H1 (cell line): ENCODE data around the gene TMEM178B. TPM values are rescaled to one million over a fixed set of nuclear protein-coding genes. Genes with fewer than 3 reads are reported as not detected.

Experiments used
- CTCF ChIA-PET: fragments of 300-600 bp; sonication (Branson Sonifier 250); formaldehyde crosslinking; loops from one replicate; lab custom pipeline; 2021; ENCODE audit not compliant: partially characterized antibody; lab: Charles Lee
- POLR2A ChIA-PET: fragments of 300-600 bp; sonication (Branson Sonifier 250); formaldehyde crosslinking; loops from one replicate; lab custom pipeline; 2021; ENCODE audit warnings: inconsistent platforms; ENCODE audit not compliant: partially characterized antibody; lab: Charles Lee
- DNase-seq, 2 experiments: peaks; one replicate each; pipeline versions ENCODE4 v3.0.0 to v3.0.0-alpha.2; 2010 to 2022; ENCODE audit warnings: low spot score in 2 of 2, low read depth in 1 of 2, mixed read lengths in 1 of 2
- FAIRE-seq: peaks from 2 replicates; lab custom pipeline; 2011; peaks lifted over from hg19 to GRCh38; lab: Jason Lieb, UNC
- H2AFZ ChIP-seq: 2 replicates; pipeline ENCODE4 v1.8.1; 2012; ENCODE audit warnings: low read length, inconsistent platforms
- H2AK5ac ChIP-seq: 2 replicates; pipeline ENCODE4 v1.6.1; 2013; ENCODE audit warnings: low read depth, low read length
- H2BK120ac ChIP-seq: replicated peaks from 2 replicates; pipeline ENCODE3; 2013; ENCODE audit warnings: low read depth, low read length, inconsistent platforms
- H2BK12ac ChIP-seq: 2 replicates; pipeline ENCODE4 v1.6.1; 2013; ENCODE audit warnings: low read depth, low read length
- H2BK15ac ChIP-seq: 2 replicates; pipeline ENCODE4 v1.6.1; 2013; ENCODE audit warnings: low read length
- H2BK20ac ChIP-seq: 2 replicates; pipeline ENCODE4 v1.6.1; 2013; ENCODE audit warnings: low read length
- H2BK5ac ChIP-seq: 2 replicates; pipeline ENCODE4 v1.6.1; 2013; ENCODE audit warnings: low read depth, low read length
- H3K14ac ChIP-seq: 2 replicates; pipeline ENCODE4 v1.6.1; 2013; ENCODE audit warnings: inconsistent platforms; ENCODE audit not compliant: insufficient read length
- H3K18ac ChIP-seq: 2 replicates; pipeline ENCODE4 v1.6.1; 2013; ENCODE audit warnings: low read length; ENCODE audit errors: extremely low read depth
- H3K23ac ChIP-seq: 2 replicates; pipeline ENCODE4 v1.6.1; 2013; ENCODE audit warnings: inconsistent platforms; ENCODE audit not compliant: insufficient read length
- H3K23me2 ChIP-seq: 2 replicates; pipeline ENCODE4 v1.6.1; 2013; ENCODE audit warnings: low read depth, low read length
- H3K27ac ChIP-seq: 2 replicates; pipeline ENCODE4 v1.6.1; 2011; ENCODE audit warnings: low read depth, low read length, inconsistent platforms
- H3K27me3 ChIP-seq, 4 experiments: replicated peaks in 1 of 4; 1 replicate in 1 of 4; 2 replicates in 3 of 4; pipeline versions ENCODE4 v1.6.1 to v1.8.1; 2011 to 2013; ENCODE audit warnings: low read length in 3 of 4, mild to moderate bottlenecking in 3 of 4, inconsistent platforms in 2 of 4, mixed read lengths in 2 of 4, moderate library complexity in 1 of 4; ENCODE audit not compliant: control insufficient read depth in 3 of 4, insufficient read depth in 3 of 4; ENCODE audit errors: extremely low read depth in 1 of 4
- H3K36me3 ChIP-seq, 4 experiments: 2 replicates each; pipeline versions ENCODE4 v1.6.1 to v1.8.1; 2011 to 2013; ENCODE audit warnings: mild to moderate bottlenecking in 4 of 4, low read length in 3 of 4, moderate library complexity in 2 of 4, control low read depth in 1 of 4, inconsistent platforms in 1 of 4; ENCODE audit not compliant: insufficient read depth in 4 of 4, control insufficient read depth in 2 of 4
- H3K4ac ChIP-seq: replicated peaks from 2 replicates; pipeline ENCODE3; 2013; ENCODE audit warnings: low read length, low read depth, mixed read lengths, inconsistent platforms; ENCODE audit not compliant: insufficient read length
- H3K4me1 ChIP-seq, 4 experiments: replicated peaks in 1 of 4; 1 replicate in 1 of 4; 2 replicates in 3 of 4; pipeline versions ENCODE4 v1.6.1 to v1.8.1; 2011 to 2013; ENCODE audit warnings: low read length in 3 of 4, inconsistent platforms in 2 of 4, mixed read lengths in 1 of 4; ENCODE audit not compliant: insufficient read depth in 4 of 4, control insufficient read depth in 3 of 4
- H3K4me2 ChIP-seq, 2 experiments: 2 replicates each; pipeline versions ENCODE4 v1.6.1 to v1.8.1; 2011 to 2013; ENCODE audit warnings: low read depth in 2 of 2, low read length in 2 of 2, control low read depth in 1 of 2, inconsistent platforms in 1 of 2, mild to moderate bottlenecking in 1 of 2; ENCODE audit not compliant: insufficient read depth in 1 of 2
- H3K4me3 ChIP-seq, 4 experiments: fragments of 200-600, 300-600 bp in 1 of 4; sonication (generic), shearing (Covaris generic), sonication (Bioruptor Twin) in 1 of 4; 2 replicates each; pipeline versions ENCODE4 v1.5.1 to v1.8.1; 2011 to 2016; ENCODE audit warnings: low read length in 4 of 4, low read depth in 3 of 4, control low read depth in 2 of 4, inconsistent platforms in 2 of 4, mild to moderate bottlenecking in 2 of 4, mixed read lengths in 1 of 4, moderate library complexity in 1 of 4; ENCODE audit not compliant: insufficient read depth in 2 of 4; ENCODE audit errors: extremely low read depth in 1 of 4
- H3K56ac ChIP-seq: replicated peaks from 2 replicates; pipeline ENCODE3; 2013; ENCODE audit warnings: low read depth, mild to moderate bottlenecking, mixed read lengths, low read length, inconsistent platforms; ENCODE audit not compliant: insufficient read length
- H3K79me1 ChIP-seq: 2 replicates; pipeline ENCODE4 v1.6.1; 2013; ENCODE audit warnings: low read depth, low read length, control low read depth
- H3K79me2 ChIP-seq, 2 experiments: 2 replicates each; pipeline versions ENCODE4 v1.6.1 to v1.8.1; 2012 to 2013; ENCODE audit warnings: low read length in 2 of 2, mild to moderate bottlenecking in 2 of 2, inconsistent platforms in 1 of 2; ENCODE audit not compliant: insufficient read depth in 2 of 2, control insufficient read depth in 1 of 2
- H3K9ac ChIP-seq, 4 experiments: replicated peaks in 1 of 4; 1 replicate in 1 of 4; 2 replicates in 3 of 4; pipeline versions ENCODE4 v1.6.1 to v1.8.1; 2011 to 2013; ENCODE audit warnings: low read depth in 3 of 4, low read length in 3 of 4, control low read depth in 2 of 4, mild to moderate bottlenecking in 2 of 4, moderate library complexity in 2 of 4, inconsistent platforms in 1 of 4; ENCODE audit errors: extremely low read depth in 1 of 4
- H3K9me3 ChIP-seq, 2 experiments: 2 replicates each; pipeline versions ENCODE4 v1.6.1 to v1.8.1; 2012 to 2013; ENCODE audit warnings: mild to moderate bottlenecking in 2 of 2, moderate library complexity in 2 of 2, control low read depth in 1 of 2, inconsistent platforms in 1 of 2, low read depth in 1 of 2, low read length in 1 of 2, mixed read lengths in 1 of 2; ENCODE audit not compliant: insufficient read depth in 2 of 2
- H4K20me1 ChIP-seq, 2 experiments: replicated peaks in 1 of 2; 2 replicates each; pipeline versions ENCODE3 to v1.8.1; 2011 to 2013; ENCODE audit warnings: inconsistent platforms in 2 of 2, low read length in 2 of 2, mild to moderate bottlenecking in 1 of 2; ENCODE audit not compliant: insufficient read depth in 2 of 2, control insufficient read depth in 1 of 2
- H4K5ac ChIP-seq: 2 replicates; pipeline ENCODE4 v1.6.1; 2013; ENCODE audit warnings: low read length, low read depth, mixed read lengths, inconsistent platforms; ENCODE audit not compliant: insufficient read length
- H4K8ac ChIP-seq: 2 replicates; pipeline ENCODE4 v1.8.0; 2013; ENCODE audit warnings: mild to moderate bottlenecking, moderate library complexity, low read length, inconsistent platforms; ENCODE audit not compliant: insufficient read depth; ENCODE audit errors: extremely low read depth
- H4K91ac ChIP-seq: replicated peaks from 2 replicates; pipeline ENCODE3; 2013; ENCODE audit warnings: low read length, mixed read lengths, inconsistent platforms; ENCODE audit not compliant: insufficient read length
- EGR1 ChIP-seq: IDR thresholded peaks from 2 replicates; pipeline ENCODE4 v1.6.1; 2011; ENCODE audit warnings: low read depth, low read length, borderline replicate concordance
- TAF7 ChIP-seq: optimal IDR thresholded peaks from 2 replicates; pipeline ENCODE3; 2011; ENCODE audit warnings: low read depth, mild to moderate bottlenecking, inconsistent platforms, low read length, moderate library complexity, borderline replicate concordance
- whole genome bisulfite sequencing, 2 experiments: shearing (Covaris generic) in 1 of 2; methylation state at CpG; one replicate each; pipeline versions ENCODE4 v1.1.6 to v1.1.7; 2013 to 2015; ENCODE audit warnings: low lambda C conversion rate in 2 of 2, mixed read lengths in 2 of 2, inconsistent platforms in 1 of 2, low coverage in 1 of 2, missing lambda C conversion rate in 1 of 2; ENCODE audit not compliant: insufficient replicate concordance in 2 of 2, insufficient coverage in 1 of 2, insufficient read length in 1 of 2; ENCODE audit errors: extremely low coverage in 1 of 2, missing lambda C conversion rate in 1 of 2; 5-methylcytosine and 5-hydroxymethylcytosine counted together
- polyA plus RNA-seq, 7 experiments: library from polyadenylated mRNA; depleted of rRNA in 3 of 7; stranded (reverse) in 5 of 7; unstranded in 2 of 7; fragments of >200 nt in 5 of 7; fragments of 200-250 nt in 2 of 7; gene quantifications; 1 replicate in 5 of 7; 2 replicates in 1 of 7; 4 replicates in 1 of 7; pipeline versions ENCODE4 v1.2.1 to v1.2.3, GENCODE V29; 2011 to 2013; ENCODE audit warnings: missing spikeins in 2 of 7, mixed read lengths in 2 of 7
- total RNA-seq: library from RNA; stranded (reverse); fragmentation: NEBNext Ultra II Directional; extraction: Animal tissue kit (Norgen Biotek cat#: 25700); gene quantifications from 2 replicates; pipeline ENCODE4 v1.2.1, GENCODE V29; 2021
- TF ChIP-seq, protein P1 (sequence below): IDR thresholded peaks from 2 replicates; pipeline ENCODE4 v1.6.1; 2011; ENCODE audit warnings: low read length, improper control_type of control experiment

The TMEM178B gene
- total and polyA plus RNA-seq, 2 of the 8 experiments (the other 6 are each of a cell fraction or from before 2014, with no cell fraction given): 5.3 to 18.1 TPM

DNA sequence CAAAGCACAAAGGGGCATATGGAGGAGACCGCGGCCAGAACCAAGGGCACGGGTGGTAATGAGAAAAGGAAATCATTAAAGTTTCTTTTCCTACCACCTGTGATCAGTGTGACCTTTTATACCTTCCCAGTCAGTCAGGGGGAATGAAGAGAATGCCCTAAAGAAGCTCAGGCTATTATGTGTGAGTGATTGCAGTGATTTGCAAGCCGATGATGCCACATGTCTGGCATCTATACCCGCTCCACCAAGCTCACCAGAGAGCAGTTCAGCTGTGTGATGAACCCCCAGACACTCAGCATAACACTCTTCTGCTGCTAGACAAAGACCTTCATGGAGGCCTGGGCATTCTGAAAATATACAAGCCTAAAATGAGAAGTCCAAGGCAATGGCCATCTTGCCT, 371.1 kb downstream of the TMEM178B start:
- CTCF ChIA-PET: interaction anchor here (1.3 kb wide), 1 partner anchor 10 kb away, joined by 4 read pairs; no protein-coding TSS in a partner anchor
- TF ChIP-seq EGR1 (no peak), TAF7 (no peak)
- TF ChIP-seq, protein P1, sequence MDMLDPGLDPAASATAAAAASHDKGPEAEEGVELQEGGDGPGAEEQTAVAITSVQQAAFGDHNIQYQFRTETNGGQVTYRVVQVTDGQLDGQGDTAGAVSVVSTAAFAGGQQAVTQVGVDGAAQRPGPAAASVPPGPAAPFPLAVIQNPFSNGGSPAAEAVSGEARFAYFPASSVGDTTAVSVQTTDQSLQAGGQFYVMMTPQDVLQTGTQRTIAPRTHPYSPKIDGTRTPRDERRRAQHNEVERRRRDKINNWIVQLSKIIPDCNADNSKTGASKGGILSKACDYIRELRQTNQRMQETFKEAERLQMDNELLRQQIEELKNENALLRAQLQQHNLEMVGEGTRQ: no peak

More for the DNA sequence above, 371.1 kb downstream of the TMEM178B start:
- Histone ChIP-seq H2BK20ac (no peak overlapping the region), H2BK5ac (no peak overlapping the region), H3K27ac (no peak overlapping the region), H2BK120ac (no peak overlapping the region), H3K9ac (no peak overlapping the region), H3K4me2 (no peak overlapping the region), H3K4me3 (no peak overlapping the region), H4K20me1 (no peaks in the 10 kb centered on the region), H4K91ac (no peak overlapping the region), H3K23me2 (no peaks in the 10 kb centered on the region), H3K79me2 (no peaks in the 10 kb centered on the region), H3K18ac (no peak overlapping the region), H3K14ac (no peak overlapping the region), H3K56ac (no peak overlapping the region), H2BK12ac (no peak overlapping the region), H4K8ac (no peak overlapping the region), H3K4me1 (no peaks in the 10 kb centered on the region), H2AK5ac (no peak overlapping the region), H3K27me3 (no peaks in the 10 kb centered on the region), H4K5ac (no peak overlapping the region), H3K4ac (no peak overlapping the region), H3K23ac (no peak overlapping the region), H3K36me3 (no peaks in the 10 kb centered on the region), H2BK15ac (no peak overlapping the region), H3K79me1 (no peaks in the 10 kb centered on the region), H3K9me3 (no peaks in the 10 kb centered on the region), H2AFZ (no peak overlapping the region)
- WGBS, 2 experiments: 88% methylated on average over 4 of the region's 5 CpGs; no CpG with 5 or more reads in 1 of the 2 experiments
- POLR2A ChIA-PET: no interaction called here
- no peak for DNase-seq
- FAIRE-seq: no peak
